ENCODE measurements around the gene PROZ.

PROZ gene

GRCh38 chr13:113115363-113116205 lies 42.9 kb upstream of the PROZ start:
- Histone ChIP-seq H3K9me3 (ENCODE audit: control insufficient read depth, low read length) (no peaks in the 10 kb centered on the region), H3K4me3 (ENCODE audit: low read length) (no peak overlapping the region), H3K4me1 (ENCODE audit: control insufficient read depth, insufficient read depth, low read length) (no peaks in the 10 kb centered on the region), H3K9ac (ENCODE audit: low read length) (no peak overlapping the region), H3K36me3 (ENCODE audit: control insufficient read depth, insufficient read depth, low read length, severe bottlenecking) (no peaks in the 10 kb centered on the region), H3K27me3 (replicated peaks; ENCODE audit: control insufficient read depth, insufficient read depth, low read length) (peaks cover 41% of the 10 kb centered on the region)
- no peak for DNase-seq (ENCODE audit: low read depth)

GRCh38 chr13:113116206-113116800 lies 42.1 kb upstream of the PROZ start:
- Histone ChIP-seq H3K36me3 (ENCODE audit: control insufficient read depth, insufficient read depth, low read length, severe bottlenecking) (no peaks in the 10 kb centered on the region), H3K9me3 (ENCODE audit: control insufficient read depth, low read length) (no peaks in the 10 kb centered on the region), H3K27me3 (replicated peaks; ENCODE audit: control insufficient read depth, insufficient read depth, low read length) (peaks cover 35% of the 10 kb centered on the region), H3K4me1 (ENCODE audit: control insufficient read depth, insufficient read depth, low read length) (no peaks in the 10 kb centered on the region), H3K9ac (ENCODE audit: low read length) (no peak overlapping the region), H3K4me3 (ENCODE audit: low read length) (no peak overlapping the region)
- no peak for DNase-seq (ENCODE audit: low read depth)

- H3K4me1 ChIP-seq (ENCODE audit: control insufficient read depth, insufficient read depth, low read length) = no peaks in the 10 kb centered on the region
- H3K9me3 ChIP-seq (ENCODE audit: control insufficient read depth, low read length) = no peaks in the 10 kb centered on the region
- no peaks in the 10 kb centered on the region for H3K36me3 ChIP-seq (ENCODE audit: control insufficient read depth, insufficient read depth, low read length, severe bottlenecking)
- DNase-seq (ENCODE audit: low read depth) = no peak
- no peak overlapping the region for H3K9ac ChIP-seq (ENCODE audit: low read length)
- H3K27me3 ChIP-seq (replicated peaks; ENCODE audit: control insufficient read depth, insufficient read depth, low read length) = peaks cover 35% of the 10 kb centered on the region
- H3K4me3 ChIP-seq (ENCODE audit: low read length) = no peak overlapping the region
These were observed 41.6 kb upstream of the PROZ start for GRCh38 chr13:113116871-113117271.

GRCh38 chr13:113117335-113117872 lies 41.0 kb upstream of the PROZ start:
- peaks cover 35% of the 10 kb centered on the region for H3K27me3 ChIP-seq (replicated peaks; ENCODE audit: control insufficient read depth, insufficient read depth, low read length)
- H3K9me3 ChIP-seq (ENCODE audit: control insufficient read depth, low read length) = no peaks in the 10 kb centered on the region
- H3K4me3 ChIP-seq (ENCODE audit: low read length) = no peak overlapping the region
- no peaks in the 10 kb centered on the region for H3K36me3 ChIP-seq (ENCODE audit: control insufficient read depth, insufficient read depth, low read length, severe bottlenecking)
- no peak overlapping the region for H3K9ac ChIP-seq (ENCODE audit: low read length)
- peaks cover 4% of the 10 kb centered on the region for H3K4me1 ChIP-seq (ENCODE audit: control insufficient read depth, insufficient read depth, low read length)
- DNase-seq (ENCODE audit: low read depth) = peak; percentile 42

- no peaks in the 10 kb centered on the region for H3K9me3 ChIP-seq (ENCODE audit: control insufficient read depth, low read length)
- no peak overlapping the region for H3K9ac ChIP-seq (ENCODE audit: low read length)
- no peaks in the 10 kb centered on the region for H3K36me3 ChIP-seq (ENCODE audit: control insufficient read depth, insufficient read depth, low read length, severe bottlenecking)
- DNase-seq (ENCODE audit: low read depth) = no peak
- H3K4me1 ChIP-seq (ENCODE audit: control insufficient read depth, insufficient read depth, low read length) = peaks cover 7% of the 10 kb centered on the region
- H3K27me3 ChIP-seq (replicated peaks; ENCODE audit: control insufficient read depth, insufficient read depth, low read length) = peaks cover 35% of the 10 kb centered on the region
- no peak overlapping the region for H3K4me3 ChIP-seq (ENCODE audit: low read length)
These were observed 40.6 kb upstream of the PROZ start for GRCh38 chr13:113117911-113118260.

GRCh38 chr13:113118261-113119021 lies 40.0 kb upstream of the PROZ start:
- Histone ChIP-seq H3K36me3 (ENCODE audit: control insufficient read depth, insufficient read depth, low read length, severe bottlenecking) (no peaks in the 10 kb centered on the region), H3K9ac (ENCODE audit: low read length) (no peak overlapping the region), H3K9me3 (ENCODE audit: control insufficient read depth, low read length) (no peaks in the 10 kb centered on the region), H3K27me3 (replicated peaks; ENCODE audit: control insufficient read depth, insufficient read depth, low read length) (peaks cover 32% of the 10 kb centered on the region), H3K4me1 (ENCODE audit: control insufficient read depth, insufficient read depth, low read length) (peaks cover 10% of the 10 kb centered on the region), H3K4me3 (ENCODE audit: low read length) (no peak overlapping the region)
- no peak for DNase-seq (ENCODE audit: low read depth)

GRCh38 chr13:113119166-113119821 lies 39.2 kb upstream of the PROZ start:
- H3K4me1 ChIP-seq (ENCODE audit: control insufficient read depth, insufficient read depth, low read length) = peaks cover 10% of the 10 kb centered on the region
- no peak for DNase-seq (ENCODE audit: low read depth)
- H3K4me3 ChIP-seq (ENCODE audit: low read length) = no peak overlapping the region

GRCh38 chr13:113119822-113120189 lies 38.6 kb upstream of the PROZ start:
- no peak overlapping the region for H3K4me3 ChIP-seq (ENCODE audit: low read length)
- no peak for DNase-seq (ENCODE audit: low read depth)
- no peak overlapping the region for H3K9ac ChIP-seq (ENCODE audit: low read length)
- no peaks in the 10 kb centered on the region for H3K9me3 ChIP-seq (ENCODE audit: control insufficient read depth, low read length)
- peaks cover 10% of the 10 kb centered on the region for H3K4me1 ChIP-seq (ENCODE audit: control insufficient read depth, insufficient read depth, low read length)
- H3K27me3 ChIP-seq (replicated peaks; ENCODE audit: control insufficient read depth, insufficient read depth, low read length) = peaks cover 28% of the 10 kb centered on the region
- no peaks in the 10 kb centered on the region for H3K36me3 ChIP-seq (ENCODE audit: control insufficient read depth, insufficient read depth, low read length, severe bottlenecking)

More at GRCh38 chr13:113119166-113119821, 39.2 kb upstream of the PROZ start:
- Histone ChIP-seq H3K9ac (ENCODE audit: low read length) (no peak overlapping the region), H3K36me3 (ENCODE audit: control insufficient read depth, insufficient read depth, low read length, severe bottlenecking) (no peaks in the 10 kb centered on the region), H3K27me3 (replicated peaks; ENCODE audit: control insufficient read depth, insufficient read depth, low read length) (peaks cover 32% of the 10 kb centered on the region), H3K9me3 (ENCODE audit: control insufficient read depth, low read length) (no peaks in the 10 kb centered on the region)

GRCh38 chr13:113120300-113121182 lies 37.9 kb upstream of the PROZ start:
- H3K4me1 ChIP-seq (ENCODE audit: control insufficient read depth, insufficient read depth, low read length) = peaks cover 10% of the 10 kb centered on the region
- H3K9ac ChIP-seq (ENCODE audit: low read length) = no peak overlapping the region
- no peaks in the 10 kb centered on the region for H3K9me3 ChIP-seq (ENCODE audit: control insufficient read depth, low read length)
- H3K4me3 ChIP-seq (ENCODE audit: low read length) = no peak overlapping the region
- H3K27me3 ChIP-seq (replicated peaks; ENCODE audit: control insufficient read depth, insufficient read depth, low read length) = peaks cover 22% of the 10 kb centered on the region
- DNase-seq (ENCODE audit: low read depth) = no peak
- no peaks in the 10 kb centered on the region for H3K36me3 ChIP-seq (ENCODE audit: control insufficient read depth, insufficient read depth, low read length, severe bottlenecking)

GRCh38 chr13:113121183-113121927 lies 37.1 kb upstream of the PROZ start:
- Histone ChIP-seq H3K9me3 (ENCODE audit: control insufficient read depth, low read length) (no peaks in the 10 kb centered on the region), H3K4me3 (ENCODE audit: low read length) (no peak overlapping the region), H3K27me3 (replicated peaks; ENCODE audit: control insufficient read depth, insufficient read depth, low read length) (peaks cover 22% of the 10 kb centered on the region), H3K9ac (ENCODE audit: low read length) (no peak overlapping the region), H3K36me3 (ENCODE audit: control insufficient read depth, insufficient read depth, low read length, severe bottlenecking) (no peaks in the 10 kb centered on the region), H3K4me1 (ENCODE audit: control insufficient read depth, insufficient read depth, low read length) (peaks cover 10% of the 10 kb centered on the region)
- no peak for DNase-seq (ENCODE audit: low read depth)
